GM04503 (cell line): Measurements from ENCODE around the gene IQCH.
"Not testable (repeated sequence)": the region's sequence is repeated elsewhere in the genome, so short reads cannot be mapped to it uniquely, and the experiment has no call there.

Experiments used
- DNase-seq: peaks from one replicate; pipeline ENCODE4 v3.0.0-alpha.2; 2012; ENCODE audit warnings: low read depth

Gene IQCH

DNA sequence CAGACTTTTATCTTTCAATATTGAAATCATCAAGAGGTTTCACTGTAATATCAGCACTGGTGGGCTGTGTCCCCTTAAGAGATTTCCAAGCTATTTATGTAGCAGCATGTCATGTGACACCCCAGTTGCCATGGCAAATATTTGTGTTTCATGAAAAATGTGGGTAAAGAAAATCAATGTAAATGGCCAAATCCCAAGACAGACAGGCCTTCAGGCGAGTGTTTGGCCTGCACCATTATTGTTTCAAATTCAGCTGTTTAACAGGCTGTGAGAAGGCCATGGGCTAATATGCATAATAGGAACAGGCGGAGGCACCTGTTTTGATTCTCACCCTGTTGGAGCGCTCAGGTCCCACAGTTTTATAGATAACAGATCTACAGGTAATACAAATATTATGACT lies 104.2 kb downstream of the IQCH start:
- DNase-seq: no peak

DNA sequence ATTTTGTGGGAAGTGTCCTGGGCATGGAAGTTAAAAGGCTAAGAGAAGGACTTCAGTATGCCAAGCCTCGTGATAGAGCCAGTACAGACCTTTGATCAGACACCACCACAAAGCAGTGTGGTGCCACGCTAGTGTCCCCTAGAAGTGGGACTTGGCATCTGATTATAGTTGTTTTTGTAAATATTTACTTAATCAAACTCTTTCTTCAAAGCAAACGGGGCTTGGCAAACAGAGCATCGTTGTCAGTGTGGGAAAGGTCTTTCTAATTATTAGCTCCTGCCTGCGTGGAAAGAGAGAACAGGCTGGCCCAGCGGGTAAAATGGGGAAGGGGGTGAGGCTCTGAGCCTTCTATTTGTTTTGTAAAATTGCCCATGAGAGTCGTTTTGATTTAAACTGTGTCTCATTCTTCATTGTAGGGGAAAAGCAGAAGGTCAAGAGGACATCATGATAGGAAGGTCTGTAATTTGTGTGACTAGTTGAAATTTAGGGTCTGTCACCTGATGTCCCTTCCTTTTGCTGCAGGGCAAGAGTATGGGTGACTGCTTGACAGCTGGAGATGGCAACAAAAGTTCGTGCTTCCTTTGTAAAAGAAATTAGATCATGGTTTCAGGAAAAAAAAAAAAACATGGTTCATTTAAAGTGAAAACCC lies 105.0 kb downstream of the IQCH start:
- DNase-seq: no peak

DNA sequence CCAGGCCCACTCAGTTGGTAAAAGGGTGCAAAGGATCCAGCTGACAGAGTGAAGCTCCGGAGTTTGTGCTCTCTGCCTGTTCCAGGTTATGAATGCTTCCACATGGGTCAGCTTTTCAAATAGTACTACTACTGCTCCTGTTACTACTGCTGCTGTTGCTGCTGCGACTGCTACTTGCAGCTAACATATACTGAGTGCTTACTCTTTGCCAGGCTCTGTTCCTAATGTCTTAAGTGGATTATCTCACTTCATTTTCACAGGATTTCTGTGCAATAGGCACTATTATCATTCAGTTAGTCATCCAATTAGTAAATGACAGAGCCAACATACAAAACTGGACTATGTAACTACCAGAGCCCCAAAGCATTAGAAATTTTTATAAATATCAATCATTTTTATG lies 106.5 kb downstream of the IQCH start:
- DNase-seq: no peak

DNA sequence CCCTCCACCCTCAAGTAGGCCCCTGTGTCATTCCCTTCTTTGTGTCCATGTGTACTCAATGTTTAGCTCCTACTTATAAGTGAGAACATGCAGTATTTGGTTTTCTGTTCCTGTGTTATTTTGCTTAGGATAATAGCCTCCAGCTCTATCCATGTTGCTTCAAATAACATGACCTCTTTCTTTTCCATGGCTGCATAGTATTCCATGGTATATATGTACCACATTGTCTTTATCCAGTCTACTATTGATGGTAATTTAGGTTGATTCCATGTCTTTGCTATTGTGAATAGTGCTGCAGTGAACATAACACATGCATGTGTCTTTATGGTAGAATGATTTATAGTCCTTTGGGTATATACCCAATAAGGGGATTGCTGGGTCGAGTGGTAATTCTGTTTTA lies 109.1 kb downstream of the IQCH start:
- DNase-seq: not testable (repeated sequence)

DNA sequence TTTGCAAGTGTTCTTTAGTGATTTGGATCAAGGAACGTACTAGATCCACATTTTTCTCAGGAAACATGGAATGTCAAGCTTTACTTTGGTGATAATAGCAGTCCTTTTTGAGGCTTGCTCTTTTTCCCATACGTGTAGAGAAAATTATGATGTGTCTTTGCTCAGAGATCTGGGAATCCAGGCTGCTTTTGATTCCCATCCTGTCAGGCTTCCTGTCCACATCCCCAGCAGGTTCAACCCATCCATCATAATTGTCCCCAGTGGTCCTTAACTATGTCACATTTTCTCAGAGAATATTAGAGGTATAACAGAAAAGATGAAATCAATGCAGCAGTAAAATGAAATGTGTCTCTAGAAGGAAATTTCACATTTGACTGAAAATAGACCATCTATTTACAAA lies 111.4 kb downstream of the IQCH start:
- no peak for DNase-seq

DNA sequence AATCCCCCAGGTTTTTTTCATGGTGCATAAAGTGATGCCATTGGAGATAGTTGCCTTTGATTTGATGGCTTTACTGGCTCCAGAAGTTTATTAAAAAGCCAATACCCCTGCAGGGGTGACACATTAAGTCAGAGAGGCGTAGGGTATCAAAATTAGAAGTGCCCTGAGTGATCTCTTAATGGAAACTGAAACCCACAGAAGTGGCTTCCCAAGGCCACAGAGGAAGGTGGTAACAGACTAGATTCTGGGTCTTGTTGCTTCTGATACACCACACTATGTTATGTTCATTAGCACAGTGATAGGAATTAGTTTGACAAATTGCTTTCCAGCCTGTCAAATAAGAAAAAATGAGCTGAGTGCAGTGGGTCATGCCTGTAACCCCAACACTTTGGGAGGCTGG lies 112.3 kb downstream of the IQCH start:
- DNase-seq: no peak

DNA sequence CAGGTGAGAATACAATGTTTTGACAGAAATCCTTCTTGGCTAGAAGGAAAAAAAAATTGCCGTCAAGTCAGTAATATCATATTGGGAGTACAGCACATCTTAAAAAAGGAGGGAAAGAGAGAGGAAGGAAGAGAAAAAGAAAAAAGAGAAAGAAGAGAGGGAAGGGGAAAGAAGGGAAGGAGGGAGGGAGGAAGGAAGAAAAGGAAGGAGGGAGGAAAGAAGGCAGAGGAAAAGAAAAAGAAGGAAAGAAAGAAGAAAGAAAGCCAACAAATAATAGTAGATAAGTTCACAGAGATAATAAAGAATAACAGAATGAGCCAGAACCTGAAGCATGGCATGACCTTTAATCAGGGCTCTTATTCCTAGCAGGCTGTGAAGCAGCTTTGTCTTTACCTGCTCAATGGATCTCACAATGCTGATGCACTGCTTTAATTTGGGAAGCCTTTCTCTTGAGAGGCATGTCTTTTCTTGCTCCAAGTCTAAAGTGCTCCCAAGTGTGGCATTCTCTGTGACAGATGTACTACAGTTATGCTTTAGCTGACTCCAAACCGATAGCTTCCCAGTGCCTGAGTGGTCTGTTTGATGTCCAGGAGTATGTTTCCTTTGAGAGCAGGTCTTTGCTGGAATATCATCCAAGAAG lies 114.9 kb downstream of the IQCH start:
- no peak for DNase-seq

DNA sequence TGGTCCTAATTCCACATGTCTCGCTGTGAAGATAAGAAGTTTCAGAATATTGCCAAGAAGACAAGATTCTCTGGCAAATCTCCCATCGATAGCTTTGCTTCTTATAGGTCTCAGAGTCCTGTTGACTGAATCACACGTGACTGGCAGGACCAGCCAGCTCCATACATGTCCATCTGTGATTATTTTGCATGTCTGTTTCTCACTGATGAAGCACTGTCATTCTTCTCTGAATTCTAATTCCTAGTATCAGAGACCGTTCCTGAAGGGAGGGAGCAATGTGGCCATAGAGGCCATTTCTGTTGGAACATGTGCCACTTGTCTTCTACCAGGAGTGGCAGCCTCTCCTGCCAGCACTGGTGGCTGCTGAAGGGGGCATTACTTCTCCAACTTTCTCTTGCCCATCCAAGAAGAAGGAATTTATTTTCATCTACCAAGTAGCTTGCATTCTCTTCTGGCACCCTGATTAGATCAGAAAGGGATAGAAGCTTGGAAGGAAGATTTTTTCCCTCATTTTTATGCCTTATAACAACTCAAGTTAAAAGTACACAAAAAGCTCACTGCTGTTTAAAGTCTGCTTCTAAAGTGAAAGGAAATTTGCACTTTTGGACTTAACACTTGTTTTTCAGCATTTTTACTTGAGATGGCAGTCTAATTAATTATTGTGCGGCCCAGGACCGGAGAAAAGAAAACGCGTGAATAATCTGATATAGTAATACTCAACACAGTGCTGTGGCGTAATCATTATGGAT lies 115.8 kb downstream of the IQCH start:
- DNase-seq: no peak

DNA sequence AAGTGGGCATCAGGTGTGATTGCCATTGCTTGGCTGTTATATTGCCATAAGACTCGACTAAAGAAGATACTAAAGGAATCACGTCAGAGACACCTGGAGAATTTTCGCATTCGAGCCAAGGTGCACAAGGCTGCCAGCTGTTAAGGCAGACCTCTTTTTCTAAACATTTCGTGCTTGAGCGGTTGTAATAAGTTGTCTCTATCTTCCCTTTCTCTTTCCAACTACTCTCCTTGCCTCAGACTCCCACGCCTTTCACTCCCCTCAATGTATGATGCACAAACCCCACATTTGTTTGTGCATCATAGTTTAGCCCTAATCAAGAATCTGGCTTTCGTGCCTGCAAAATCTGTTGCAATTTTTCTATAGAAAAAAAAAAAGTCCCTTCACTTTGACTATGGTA lies 118.0 kb downstream of the IQCH start:
- DNase-seq: no peak

DNA sequence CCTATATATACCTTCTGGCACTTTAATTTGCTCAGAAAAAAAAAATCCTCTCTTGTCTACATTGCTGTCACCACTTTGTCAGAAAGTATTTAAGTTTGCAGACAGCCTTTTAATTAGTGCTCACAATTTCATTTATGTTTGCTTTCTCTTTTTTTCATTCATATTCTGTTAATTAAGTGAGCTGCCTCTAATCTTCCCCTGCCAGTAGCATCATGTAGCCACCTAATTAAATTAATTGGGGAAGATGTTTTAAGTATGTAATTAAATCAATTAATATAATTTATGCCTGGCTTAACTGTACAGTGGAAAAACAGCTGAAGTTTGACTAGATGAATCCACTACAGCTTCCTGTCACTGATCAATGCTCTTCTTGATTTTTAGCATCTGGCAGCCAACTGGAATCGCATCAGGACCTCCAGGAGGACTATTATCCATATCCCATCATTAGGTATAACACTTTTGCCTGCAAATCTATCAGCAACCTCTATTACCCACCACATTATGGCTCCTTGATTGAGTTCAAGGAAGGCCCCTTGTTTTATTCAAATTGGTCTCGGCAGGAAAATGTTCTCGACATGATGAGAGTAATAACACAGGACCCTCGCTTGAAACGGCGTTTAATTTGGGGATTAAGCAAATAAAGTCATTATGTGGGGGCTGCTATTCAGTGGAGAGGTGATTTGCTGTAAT lies 118.5 kb downstream of the IQCH start:
- no peak for DNase-seq

DNA sequence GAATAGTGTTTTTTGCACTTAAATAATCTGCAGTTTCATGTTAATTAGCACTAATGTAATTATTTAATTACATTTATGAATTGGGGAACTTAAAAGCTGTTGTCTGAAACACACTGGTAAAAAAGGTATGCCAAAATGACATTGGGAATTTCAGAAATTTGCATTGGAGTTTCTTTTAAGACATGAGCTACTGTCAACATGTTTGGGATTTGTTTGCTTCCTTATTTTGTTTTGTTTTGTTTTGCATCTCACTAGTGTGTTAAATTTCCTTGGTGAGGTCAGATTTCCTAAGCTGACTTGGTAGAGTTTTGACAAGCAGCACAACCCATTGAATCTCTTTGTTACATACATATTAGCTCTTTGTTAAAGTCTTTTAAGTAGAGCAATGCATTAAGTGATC lies 119.4 kb downstream of the IQCH start:
- no peak for DNase-seq

DNA sequence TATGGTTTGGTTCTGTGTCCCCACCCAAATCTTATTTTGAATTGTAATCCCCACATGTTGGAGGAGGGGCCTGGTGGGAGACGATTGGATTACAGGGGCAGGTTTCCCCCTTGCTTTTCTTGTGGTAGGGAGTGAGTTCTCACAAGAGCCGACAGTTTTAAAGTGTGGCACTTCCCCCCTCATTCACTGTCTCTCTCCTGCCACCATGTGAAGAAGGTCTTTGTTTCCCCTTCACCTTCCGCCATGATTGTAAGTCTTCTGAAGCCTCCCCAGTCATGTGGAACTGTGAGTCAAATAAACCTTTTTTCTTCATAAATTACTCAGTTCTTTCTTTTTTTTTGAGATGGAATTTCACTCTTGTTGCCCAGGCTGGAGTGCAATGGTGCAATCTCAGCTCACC lies 124.9 kb downstream of the IQCH start:
- DNase-seq: no peak

DNA sequence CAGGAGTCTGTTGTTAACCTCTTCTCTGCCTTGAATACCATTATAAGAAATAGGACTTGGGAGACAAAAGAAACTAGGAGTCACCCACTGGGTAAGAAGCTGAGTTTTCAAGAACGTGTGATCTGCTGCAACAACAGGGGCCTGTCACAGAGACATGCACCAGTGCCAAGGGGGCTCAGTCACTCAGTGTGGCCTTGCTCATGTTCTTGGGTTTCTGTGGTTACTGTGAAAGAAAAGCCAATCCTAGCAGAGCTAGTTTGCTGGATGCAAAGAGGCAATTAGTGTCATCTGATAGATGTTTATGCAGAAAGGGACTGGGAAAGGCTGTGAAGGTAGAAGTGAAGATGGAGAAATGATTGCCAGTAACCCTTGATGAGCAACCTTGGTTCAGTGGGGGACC lies 126.3 kb downstream of the IQCH start:
- no peak for DNase-seq

DNA sequence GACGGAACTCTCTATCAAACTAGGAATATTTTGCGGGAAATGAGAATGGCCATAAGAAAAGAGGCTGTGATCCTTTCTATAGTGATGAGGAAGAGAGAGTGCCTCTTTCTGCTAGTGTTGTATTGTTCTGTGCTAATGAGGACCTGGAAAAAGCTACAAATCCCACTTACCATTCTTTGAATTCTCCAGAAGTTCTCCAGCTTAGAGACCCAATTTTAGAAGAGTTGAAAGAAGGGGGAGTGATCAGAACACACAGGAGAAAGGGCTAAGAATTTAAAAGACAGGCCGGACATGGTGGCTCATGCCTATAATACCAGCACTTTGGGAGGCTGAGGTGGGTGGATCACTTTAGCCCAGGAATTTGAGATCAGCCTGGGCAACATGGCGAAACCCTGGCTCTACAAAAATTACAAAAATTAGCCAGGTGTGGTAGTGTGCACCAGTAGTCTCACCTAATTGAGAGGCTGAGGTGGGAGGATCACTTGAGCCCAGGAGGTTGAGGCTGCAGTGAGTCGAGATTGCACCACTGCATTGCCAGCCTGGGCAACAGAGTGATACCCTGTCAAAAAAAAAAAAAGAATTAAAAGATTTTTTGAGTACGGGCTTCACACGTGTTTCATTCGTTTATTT lies 126.9 kb downstream of the IQCH start:
- no peak for DNase-seq

DNA sequence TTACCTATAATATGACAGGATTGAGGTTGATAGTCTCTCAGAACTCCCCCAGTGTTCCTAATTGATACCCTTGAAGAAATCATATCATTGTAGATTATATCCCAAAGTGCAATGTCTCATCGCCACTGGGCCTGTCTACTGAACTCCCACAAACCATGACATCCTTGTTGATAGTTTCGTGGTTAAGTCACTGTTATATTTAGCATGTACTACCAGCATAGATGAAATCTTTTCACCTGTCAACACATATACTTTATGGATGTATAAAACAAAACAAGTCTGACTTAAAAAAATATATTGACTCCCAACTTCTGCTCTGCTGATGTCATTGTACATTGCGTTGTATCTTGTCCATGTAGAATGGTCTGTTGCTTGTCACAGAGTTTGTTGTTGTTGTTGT lies 128.1 kb downstream of the IQCH start:
- DNase-seq: no peak

DNA sequence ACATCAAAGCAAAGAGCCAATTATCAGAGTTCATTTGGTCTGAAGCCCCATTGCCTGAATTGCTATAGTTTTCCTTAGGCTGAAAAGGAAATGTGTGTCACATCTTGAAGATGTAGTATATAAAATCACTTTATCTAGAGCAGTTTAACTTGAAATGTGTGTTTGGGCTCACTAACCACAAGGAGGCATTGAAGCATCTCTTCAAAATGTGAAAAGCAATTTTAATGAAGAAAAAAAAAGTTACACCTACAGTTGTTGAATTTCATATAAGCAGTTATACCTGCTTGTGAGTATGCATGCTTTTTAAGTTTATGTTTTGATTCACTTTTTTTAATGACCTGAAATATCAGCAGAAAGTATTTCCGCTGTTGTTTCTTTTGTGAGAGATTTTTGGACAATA lies 129.3 kb downstream of the IQCH start:
- DNase-seq: no peak

DNA sequence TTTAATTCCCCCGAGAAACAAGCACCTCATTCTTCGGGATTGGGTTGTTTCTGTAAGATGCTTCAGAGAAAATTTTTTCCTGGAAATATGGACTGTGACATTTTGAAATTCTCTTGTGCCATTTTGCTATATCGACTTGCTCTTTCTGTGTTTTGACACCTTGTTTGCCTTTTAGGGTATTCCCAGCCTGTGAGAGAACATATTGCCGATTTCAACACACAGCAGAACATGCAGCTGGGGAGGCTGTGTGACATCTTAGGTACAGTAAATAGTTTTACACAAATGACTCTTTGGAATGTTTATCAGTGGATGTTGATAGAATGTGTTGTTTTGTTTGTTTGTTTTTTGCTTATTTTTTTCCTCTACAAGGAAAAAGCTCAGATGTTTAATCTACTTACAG lies 130.2 kb downstream of the IQCH start:
- no peak for DNase-seq

DNA sequence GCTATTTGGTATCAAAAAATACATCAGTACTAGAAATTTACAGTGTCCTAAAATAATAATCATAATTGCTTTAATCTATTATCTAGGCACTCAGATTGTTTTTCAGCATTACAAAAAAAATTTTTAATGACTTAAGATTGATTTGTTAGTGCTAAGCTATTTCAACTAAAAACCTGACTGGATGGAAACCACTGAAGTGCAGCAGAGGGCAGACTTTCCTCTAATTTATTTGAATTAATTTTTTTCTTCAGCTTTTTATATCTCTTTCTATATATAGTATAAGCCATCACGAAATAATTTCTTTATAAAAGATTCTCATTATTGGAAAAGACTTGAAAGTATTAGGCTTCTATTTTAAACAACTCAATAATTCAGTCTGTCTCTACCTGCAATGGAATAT lies 131.4 kb downstream of the IQCH start:
- DNase-seq: no peak

DNA sequence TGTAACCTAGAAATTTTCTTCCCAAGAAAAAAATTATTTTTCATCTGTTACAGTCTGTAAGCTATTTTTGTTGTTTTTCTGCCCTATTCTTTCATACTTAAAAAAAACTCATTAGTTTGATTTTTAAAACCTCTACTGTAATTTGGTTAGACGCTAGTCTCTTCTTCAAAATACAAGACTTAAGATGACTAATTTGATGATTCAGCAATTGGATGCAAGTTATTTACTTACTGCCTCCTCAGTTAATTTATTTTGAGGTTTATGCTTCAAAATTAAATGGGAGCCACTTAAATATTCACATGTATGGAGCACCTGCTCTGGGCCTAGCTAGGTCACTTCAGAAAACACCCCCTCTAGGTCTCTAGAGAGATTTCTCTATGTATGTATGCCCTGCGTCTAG lies 132.4 kb downstream of the IQCH start:
- no peak for DNase-seq

DNA sequence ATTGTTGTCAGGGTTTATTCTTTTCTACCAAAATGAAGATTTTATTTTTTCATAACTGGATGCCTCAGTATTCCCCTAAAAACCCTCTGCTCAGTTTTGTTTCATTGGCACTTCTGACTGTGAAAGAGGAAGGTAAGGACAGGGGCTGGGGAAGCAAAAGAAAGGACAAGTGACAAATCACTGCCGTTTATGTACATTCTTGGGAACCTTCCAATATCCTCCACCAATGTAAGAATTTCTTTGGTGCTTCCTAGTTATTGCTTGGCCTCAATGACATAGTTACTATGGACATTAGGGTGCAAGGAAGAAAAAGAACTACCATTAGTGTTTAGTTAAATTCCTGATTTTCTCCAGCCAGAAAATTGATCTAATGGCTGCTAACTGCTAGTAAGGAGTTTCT lies 135.4 kb downstream of the IQCH start:
- DNase-seq: no peak

DNA sequence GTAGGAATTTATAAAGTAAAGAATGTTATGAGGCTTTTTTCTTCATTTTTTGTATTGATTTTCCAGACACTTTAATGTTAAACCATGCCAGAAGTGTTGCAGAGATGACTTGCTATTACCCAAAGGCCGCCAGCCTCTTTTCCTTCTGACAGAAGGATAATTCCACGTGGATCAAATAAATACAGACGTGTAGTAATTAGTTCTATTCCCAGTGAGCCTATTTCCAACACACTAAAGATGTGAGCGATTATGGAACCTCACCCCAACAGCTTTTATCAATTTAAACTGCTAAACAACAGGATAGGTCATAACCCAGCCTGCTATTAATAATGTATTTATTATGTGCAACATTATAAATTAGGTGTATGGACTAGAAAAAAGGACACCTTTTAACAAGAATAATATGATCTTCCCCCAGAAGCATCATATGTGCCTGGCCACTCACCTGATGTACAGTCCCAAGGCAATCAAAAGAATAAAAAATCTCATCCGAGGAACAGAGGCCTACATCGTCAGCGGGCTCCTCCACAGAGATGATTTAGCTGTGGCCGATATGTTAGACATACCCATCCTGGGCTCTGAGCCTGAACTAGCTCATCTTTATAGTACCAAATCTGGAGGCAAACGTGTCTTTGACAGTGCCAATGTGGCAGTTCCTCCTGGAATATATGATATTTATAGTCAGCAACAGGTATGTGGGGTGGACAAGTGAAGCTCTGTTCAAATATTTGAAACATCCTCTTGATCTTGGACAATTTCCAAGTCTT lies 140.5 kb downstream of the IQCH start:
- DNase-seq: no peak

DNA sequence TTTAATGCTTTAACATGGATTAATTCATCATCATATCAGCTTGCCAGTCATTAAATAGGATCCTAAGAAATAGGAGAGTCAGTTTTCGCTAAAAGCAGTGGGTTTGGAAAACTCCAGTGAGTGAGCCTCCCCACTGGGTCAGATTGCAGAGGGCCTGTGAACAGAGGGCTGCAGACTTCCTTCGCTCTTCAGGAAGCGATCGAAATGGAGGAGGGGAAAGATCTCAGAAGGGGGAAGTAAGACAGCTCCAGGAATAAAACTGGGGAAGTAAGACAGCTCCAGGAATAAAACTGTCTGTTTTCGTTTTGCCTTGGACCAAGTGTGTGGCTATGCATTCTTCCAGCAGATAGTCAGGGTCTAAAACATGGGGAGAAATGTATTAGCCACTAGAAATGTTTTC lies 141.5 kb downstream of the IQCH start:
- DNase-seq: no peak
